Trophoblast cell (in vitro differentiated cells and primary cell): Measurements from ENCODE around the gene UGT1A3.

Source experiments
- DNase-seq, 2 donors: peaks; one replicate each; pipeline ENCODE4 v3.0.0-alpha.2; 2016
- H2AFZ ChIP-seq: 2 replicates; pipeline ENCODE4 v1.6.1; 2013; ENCODE audit warnings: low read length, moderate library complexity, mild to moderate bottlenecking; ENCODE audit not compliant: insufficient read depth, poor library complexity
- H2AK5ac ChIP-seq: 2 replicates; pipeline ENCODE4 v1.6.1; 2013; ENCODE audit warnings: mild to moderate bottlenecking, low read length
- H2BK120ac ChIP-seq: 2 replicates; pipeline ENCODE4 v1.6.1; 2013; ENCODE audit warnings: low read length, mild to moderate bottlenecking, moderate library complexity; ENCODE audit not compliant: insufficient read depth, poor library complexity
- H2BK12ac ChIP-seq: 2 replicates; pipeline ENCODE4 v1.6.1; 2013; ENCODE audit warnings: mild to moderate bottlenecking, low read length, moderate library complexity
- H2BK5ac ChIP-seq: 2 replicates; pipeline ENCODE4 v1.6.1; 2013; ENCODE audit warnings: low read length, low read depth, moderate library complexity, mild to moderate bottlenecking; ENCODE audit not compliant: poor library complexity
- H3K14ac ChIP-seq: 2 replicates; pipeline ENCODE4 v1.6.1; 2013; ENCODE audit warnings: mild to moderate bottlenecking, low read length
- H3K18ac ChIP-seq: 2 replicates; pipeline ENCODE4 v1.6.1; 2013; ENCODE audit warnings: mild to moderate bottlenecking, low read length
- H3K23ac ChIP-seq: 2 replicates; pipeline ENCODE4 v1.6.1; 2013; ENCODE audit warnings: low read length
- H3K27ac ChIP-seq: 2 replicates; pipeline ENCODE4 v1.5.1; 2013; ENCODE audit warnings: low read depth, mild to moderate bottlenecking, inconsistent platforms, low read length, moderate library complexity
- H3K27me3 ChIP-seq: 2 replicates; pipeline ENCODE4 v1.6.1; 2013; ENCODE audit warnings: inconsistent platforms, mild to moderate bottlenecking, low read length, moderate library complexity; ENCODE audit not compliant: insufficient read depth
- H3K36me3 ChIP-seq, 2 experiments: 1 replicate in 1 of 2; 2 replicates in 1 of 2; pipeline ENCODE4 v1.6.1; 2013; ENCODE audit warnings: low read length in 2 of 2, mild to moderate bottlenecking in 2 of 2, moderate library complexity in 1 of 2; ENCODE audit not compliant: insufficient read depth in 2 of 2, control insufficient read depth in 1 of 2
- H3K4ac ChIP-seq: 2 replicates; pipeline ENCODE4 v1.6.1; 2013; ENCODE audit warnings: low read depth, mild to moderate bottlenecking, low read length, moderate library complexity
- H3K4me1 ChIP-seq, 2 experiments: 1 replicate in 1 of 2; 2 replicates in 1 of 2; pipeline ENCODE4 v1.6.1; 2013; ENCODE audit warnings: low read length in 2 of 2, mild to moderate bottlenecking in 2 of 2, moderate library complexity in 1 of 2; ENCODE audit not compliant: insufficient read depth in 2 of 2, control insufficient read depth in 1 of 2
- H3K4me2 ChIP-seq: 2 replicates; pipeline ENCODE4 v1.6.1; 2013; ENCODE audit warnings: inconsistent platforms, mild to moderate bottlenecking, low read length, moderate library complexity
- H3K4me3 ChIP-seq: 2 replicates; pipeline ENCODE4 v1.5.1; 2013; ENCODE audit warnings: mild to moderate bottlenecking, low read depth, low read length, inconsistent platforms
- H3K79me1 ChIP-seq: one replicate; pipeline ENCODE4 v1.6.1; 2013; ENCODE audit warnings: low read length
- H3K79me2 ChIP-seq: 2 replicates; pipeline ENCODE4 v1.6.1; 2013; ENCODE audit warnings: low read length, mild to moderate bottlenecking; ENCODE audit not compliant: control insufficient read depth, insufficient read depth, poor library complexity
- H3K9ac ChIP-seq: 2 replicates; pipeline ENCODE4 v1.6.1; 2013; ENCODE audit warnings: mild to moderate bottlenecking, low read length
- H3K9me3 ChIP-seq: 2 replicates; pipeline ENCODE4 v1.6.1; 2013; ENCODE audit warnings: low read depth, mild to moderate bottlenecking, control low read depth, inconsistent platforms, low read length; ENCODE audit not compliant: insufficient read depth
- H4K12ac ChIP-seq: 2 replicates; pipeline ENCODE4 v1.6.1; 2013; ENCODE audit warnings: low read depth, mild to moderate bottlenecking, low read length, moderate library complexity
- H4K8ac ChIP-seq: 2 replicates; pipeline ENCODE4 v1.6.1; 2013; ENCODE audit warnings: low read depth, mild to moderate bottlenecking, low read length, moderate library complexity
- H4K91ac ChIP-seq: one replicate; pipeline ENCODE4 v1.6.1; 2013; ENCODE audit warnings: low read depth, mild to moderate bottlenecking, low read length, moderate library complexity
- WGBS: extraction: QIAGEN DNeasy Blood & Tissue Kit; methylation state at CpG from one replicate; pipeline ENCODE4 v1.1.7; 2013; ENCODE audit warnings: missing lambda C conversion rate; ENCODE audit not compliant: insufficient read length, insufficient coverage; ENCODE audit errors: extremely low coverage; 5-methylcytosine and 5-hydroxymethylcytosine counted together

Gene UGT1A3

DNA sequence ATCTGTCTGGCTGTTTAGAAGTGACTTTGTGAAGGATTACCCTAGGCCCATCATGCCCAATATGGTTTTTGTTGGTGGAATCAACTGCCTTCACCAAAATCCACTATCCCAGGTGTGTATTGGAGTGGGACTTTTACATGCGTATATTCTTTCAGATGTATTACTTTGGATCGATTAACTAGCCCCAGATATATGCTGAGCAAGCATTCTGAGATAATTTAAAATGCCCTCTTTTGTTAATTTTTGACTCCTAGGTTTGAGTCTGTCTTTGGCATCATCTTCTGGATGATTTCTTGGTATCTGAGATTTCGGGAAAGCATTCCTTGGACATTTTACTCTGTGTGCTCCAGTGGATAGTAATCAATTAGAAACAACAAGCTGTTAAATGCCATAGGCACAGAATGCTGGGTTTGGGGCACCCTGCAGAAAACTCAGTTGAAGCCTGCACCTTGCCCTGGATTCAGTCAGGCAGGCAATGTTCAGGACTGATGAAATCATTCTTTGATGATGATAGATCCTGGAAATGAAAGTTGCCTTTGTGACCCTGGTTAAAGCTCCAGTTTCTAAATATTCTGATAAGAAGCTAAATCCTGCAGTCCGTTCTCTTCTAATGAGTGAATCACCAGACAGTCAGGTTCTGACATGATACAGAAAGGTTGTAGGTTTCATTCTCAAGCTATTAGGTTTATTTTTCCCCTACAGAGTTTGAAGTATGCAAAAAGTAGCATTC is 32.4 kb downstream of the UGT1A3 start:
- H3K4me2 ChIP-seq: no peak overlapping the region
- no peaks in the 10 kb centered on the region for H3K79me2 ChIP-seq
- H3K4me3 ChIP-seq: no peak overlapping the region
- no peak overlapping the region for H3K9ac ChIP-seq
- no peak overlapping the region for H3K27ac ChIP-seq
- H2AK5ac ChIP-seq: no peak overlapping the region
- H3K4me1 ChIP-seq: no peaks in the 10 kb centered on the region
- no peak overlapping the region for H4K91ac ChIP-seq
- no peak overlapping the region for H3K4ac ChIP-seq
- H3K79me1 ChIP-seq: no peaks in the 10 kb centered on the region
- H3K36me3 ChIP-seq: no peaks in the 10 kb centered on the region
- WGBS: no CpG with 5 or more reads among the region's 4 CpGs
- H4K12ac ChIP-seq: no peak overlapping the region
- no peak overlapping the region for H2BK120ac ChIP-seq
- no peaks in the 10 kb centered on the region for H3K27me3 ChIP-seq
- H4K8ac ChIP-seq: no peak overlapping the region
- H3K18ac ChIP-seq: no peak overlapping the region
- DNase-seq: no peak
- peaks cover 4% of the 10 kb centered on the region for H3K9me3 ChIP-seq
- H2BK12ac ChIP-seq: no peak overlapping the region
- no peak overlapping the region for H2AFZ ChIP-seq
- H3K14ac ChIP-seq: no peak overlapping the region
- H2BK5ac ChIP-seq: no peak overlapping the region
- H3K23ac ChIP-seq: no peak overlapping the region

DNA sequence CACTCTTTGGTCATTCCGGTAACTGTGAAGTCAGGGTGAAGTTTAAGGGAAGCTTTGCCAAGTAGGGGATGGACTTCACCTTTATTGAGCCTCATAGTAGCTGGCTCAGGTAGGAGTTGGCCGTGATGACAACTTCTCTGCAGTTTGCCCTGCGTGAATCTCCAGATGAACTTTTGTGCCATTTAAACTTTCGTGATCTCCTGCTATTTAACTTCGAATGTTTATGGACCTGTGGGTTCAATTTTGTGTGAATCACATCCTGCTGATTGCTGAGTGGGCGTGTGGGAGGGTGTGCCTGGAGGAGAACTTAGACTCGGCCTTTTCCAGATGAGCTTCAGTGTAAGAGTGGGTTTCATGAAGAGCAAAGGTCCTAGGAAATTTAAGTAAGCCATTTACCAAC is 35.4 kb downstream of the UGT1A3 start:
- Histone ChIP-seq H3K79me1 (no peaks in the 10 kb centered on the region), H4K8ac (no peak overlapping the region), H3K4ac (no peak overlapping the region), H2BK12ac (no peak overlapping the region), H2BK5ac (no peak overlapping the region), H3K9ac (no peak overlapping the region), H3K18ac (no peak overlapping the region), H3K14ac (no peak overlapping the region), H3K4me3 (no peak overlapping the region), H3K23ac (no peak overlapping the region), H2BK120ac (no peak overlapping the region), H3K27me3 (no peaks in the 10 kb centered on the region), H3K27ac (no peak overlapping the region), H3K4me2 (no peak overlapping the region), H3K9me3 (peaks cover 6% of the 10 kb centered on the region), H3K79me2 (no peaks in the 10 kb centered on the region), H4K91ac (no peak overlapping the region), H3K36me3 (no peaks in the 10 kb centered on the region), H2AK5ac (no peak overlapping the region), H3K4me1 (no peaks in the 10 kb centered on the region), H4K12ac (no peak overlapping the region), H2AFZ (no peak overlapping the region)
- no peak for DNase-seq
- no CpG with 5 or more reads among the region's 7 CpGs for WGBS

DNA sequence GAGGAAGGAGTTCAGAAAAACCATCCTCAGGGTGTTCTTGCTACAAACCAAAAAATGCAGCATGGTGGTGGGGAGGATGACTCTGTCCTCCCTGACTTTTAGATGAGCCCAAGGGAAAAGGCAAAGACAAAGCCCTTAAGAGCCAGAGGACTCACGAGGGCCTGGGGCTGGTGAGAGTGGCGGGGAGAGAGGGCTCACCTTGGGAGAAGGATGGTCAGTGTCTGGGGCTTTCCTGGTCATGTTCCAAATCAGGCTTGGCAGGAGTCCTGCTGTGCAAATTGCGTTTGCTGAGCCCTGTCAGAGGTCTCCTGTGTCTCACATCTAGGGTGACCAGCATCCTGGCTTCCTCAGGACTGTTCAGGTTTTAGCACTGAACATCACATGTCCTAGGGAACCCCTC is 35.9 kb downstream of the UGT1A3 start:
- Histone ChIP-seq H3K79me1 (no peaks in the 10 kb centered on the region), H2BK5ac (no peak overlapping the region), H2AFZ (no peak overlapping the region), H4K12ac (no peak overlapping the region), H2AK5ac (no peak overlapping the region), H3K14ac (no peak overlapping the region), H3K27me3 (no peaks in the 10 kb centered on the region), H3K9me3 (peaks cover 8% of the 10 kb centered on the region), H2BK12ac (no peak overlapping the region), H3K18ac (no peak overlapping the region), H3K23ac (no peak overlapping the region), H4K91ac (no peak overlapping the region), H3K4me2 (no peak overlapping the region), H3K9ac (no peak overlapping the region), H3K36me3 (no peaks in the 10 kb centered on the region), H4K8ac (no peak overlapping the region), H3K4me3 (no peak overlapping the region), H2BK120ac (no peak overlapping the region), H3K4me1 (no peaks in the 10 kb centered on the region), H3K27ac (no peak overlapping the region), H3K79me2 (no peaks in the 10 kb centered on the region), H3K4ac (no peak overlapping the region)
- WGBS: no CpG with 5 or more reads among the region's 3 CpGs
- DNase-seq: no peak

DNA sequence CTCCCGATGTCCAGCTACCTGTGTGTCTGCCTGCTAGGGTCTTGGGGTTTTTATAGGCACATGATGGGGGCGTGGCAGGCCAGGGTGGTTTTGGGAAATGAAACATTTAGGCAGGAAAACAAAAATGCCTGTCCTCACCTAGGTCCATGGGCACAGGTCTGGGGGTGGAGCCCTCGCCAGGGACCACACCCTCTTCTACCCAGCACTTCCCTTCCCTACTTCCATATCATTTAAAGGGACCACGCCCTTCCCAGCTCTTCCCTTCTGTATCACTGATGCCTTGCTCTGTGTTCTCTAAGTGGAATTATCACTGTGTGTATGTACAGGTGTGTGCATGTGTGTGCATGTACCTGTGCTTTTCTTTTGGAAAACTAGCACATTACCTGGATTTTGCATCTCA is 37.6 kb downstream of the UGT1A3 start:
- DNase-seq: no peak
- no peak overlapping the region for H3K23ac ChIP-seq
- H2BK5ac ChIP-seq: no peak overlapping the region
- no peak overlapping the region for H3K14ac ChIP-seq
- H3K27me3 ChIP-seq: no peaks in the 10 kb centered on the region
- no peak overlapping the region for H4K12ac ChIP-seq
- H3K4me2 ChIP-seq: no peak overlapping the region
- H3K9me3 ChIP-seq: peaks cover 5% of the 10 kb centered on the region
- no peak overlapping the region for H3K18ac ChIP-seq
- H3K9ac ChIP-seq: no peak overlapping the region
- no peak overlapping the region for H2AK5ac ChIP-seq
- H4K8ac ChIP-seq: no peak overlapping the region
- no peaks in the 10 kb centered on the region for H3K36me3 ChIP-seq
- H2BK120ac ChIP-seq: no peak overlapping the region
- H3K4ac ChIP-seq: no peak overlapping the region
- H4K91ac ChIP-seq: no peak overlapping the region
- no peak overlapping the region for H3K27ac ChIP-seq
- no CpG with 5 or more reads among the region's 4 CpGs for whole genome bisulfite sequencing
- H3K4me3 ChIP-seq: no peak overlapping the region
- H2AFZ ChIP-seq: no peak overlapping the region
- no peak overlapping the region for H2BK12ac ChIP-seq
- H3K79me2 ChIP-seq: no peaks in the 10 kb centered on the region
- no peaks in the 10 kb centered on the region for H3K79me1 ChIP-seq
- no peaks in the 10 kb centered on the region for H3K4me1 ChIP-seq
